Coronary artery (tissue), 2 donors: ENCODE results near the gene NFX1.

Experiments
- DNase-seq: peaks from one replicate; pipeline ENCODE4 v3.0.0-alpha.2; 2017; ENCODE audit warnings: low spot score
- H3K27ac ChIP-seq, 2 donors: fragments of 200-600 bp; sonication (generic); one replicate each; pipeline ENCODE4 v1.5.1; 2016 to 2019
- H3K4me3 ChIP-seq: fragments of 200-600 bp; sonication (generic); 2 replicates; pipeline ENCODE4 v1.5.1; 2016; ENCODE audit warnings: mild to moderate bottlenecking, moderate library complexity
- CTCF ChIP-seq: fragments of 200-600 bp; sonication (generic); IDR thresholded peaks from one replicate; pipeline ENCODE4 v1.5.1; 2019; ENCODE audit warnings: antibody characterized with exemption

Gene NFX1

DNA sequence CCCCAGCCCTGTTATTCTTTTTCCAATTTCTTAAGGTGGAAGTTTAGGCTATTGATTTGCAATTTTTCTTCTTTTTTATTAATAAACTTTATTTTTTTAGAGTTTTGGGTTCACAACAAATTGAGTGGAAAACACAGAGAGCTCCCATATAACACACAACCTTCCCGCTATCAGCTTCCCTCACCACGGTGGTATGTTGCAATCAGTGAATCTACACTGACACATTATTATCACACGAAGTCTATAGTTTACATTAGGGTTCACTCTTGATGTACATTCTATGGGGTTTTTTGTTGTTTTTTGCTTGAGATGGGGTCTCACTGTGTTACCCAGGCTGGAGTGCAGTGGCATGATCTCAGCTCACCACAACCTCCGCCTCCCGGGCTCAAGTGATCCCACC lies 4.8 kb upstream of the NFX1 start:
- H3K4me3 ChIP-seq: no peak overlapping the region
- no peak for TF ChIP-seq CTCF
- no peak for DNase-seq
- no peak overlapping the region for H3K27ac ChIP-seq

DNA sequence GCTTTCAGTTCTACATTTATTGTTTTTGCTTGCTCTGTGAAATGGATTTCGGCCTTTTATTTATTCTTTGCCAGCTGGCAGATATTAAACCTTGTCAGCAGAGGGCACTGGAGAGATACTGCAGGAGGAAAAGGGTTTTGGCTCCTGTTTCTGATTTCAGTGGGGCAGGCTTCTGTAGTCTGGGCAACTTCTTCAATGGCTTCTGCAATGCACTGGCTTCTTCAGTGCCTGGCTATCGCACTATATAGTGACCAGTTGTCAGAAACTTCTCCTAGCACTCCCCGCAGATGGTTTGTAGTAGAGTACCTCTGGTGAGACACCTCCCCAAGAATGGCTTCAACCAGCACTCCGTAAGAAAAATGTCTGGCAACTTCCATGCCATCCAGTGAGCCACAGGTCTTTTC lies 3.2 kb upstream of the NFX1 start:
- peak; percentile 41 for TF ChIP-seq CTCF
- Histone ChIP-seq H3K27ac (no peak overlapping the region), H3K4me3 (no peak overlapping the region)
- DNase-seq: no peak

DNA sequence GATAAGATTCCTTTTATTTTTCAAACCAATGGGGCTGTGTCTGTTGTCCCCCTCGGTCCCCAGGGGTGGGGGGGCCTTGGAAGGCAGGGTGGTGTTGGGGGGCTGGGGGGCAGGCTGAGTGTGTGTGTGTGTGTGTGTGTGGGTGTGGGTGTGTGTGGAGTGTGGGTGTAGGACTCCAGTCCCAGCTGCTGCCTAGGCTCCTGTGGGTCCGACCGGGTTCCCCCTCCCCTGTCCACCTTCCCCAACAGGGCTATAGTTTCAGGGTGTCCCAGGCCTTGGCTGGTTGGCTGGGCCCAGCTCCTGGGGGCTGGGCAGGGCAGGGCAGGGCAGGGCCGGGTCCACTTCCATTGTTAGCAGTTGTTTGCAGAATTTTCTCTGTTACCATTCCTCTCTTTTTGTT lies 2.1 kb upstream of the NFX1 start:
- no peak for DNase-seq
- Histone ChIP-seq H3K27ac (no peak overlapping the region), H3K4me3 (no peak overlapping the region)
- TF ChIP-seq CTCF: no peak

GRCh38 chr9:33288828-33289483 lies 1.4 kb upstream of the NFX1 start:
- peak overlapping the region; percentile 97 to 98 for H3K27ac ChIP-seq

DNA sequence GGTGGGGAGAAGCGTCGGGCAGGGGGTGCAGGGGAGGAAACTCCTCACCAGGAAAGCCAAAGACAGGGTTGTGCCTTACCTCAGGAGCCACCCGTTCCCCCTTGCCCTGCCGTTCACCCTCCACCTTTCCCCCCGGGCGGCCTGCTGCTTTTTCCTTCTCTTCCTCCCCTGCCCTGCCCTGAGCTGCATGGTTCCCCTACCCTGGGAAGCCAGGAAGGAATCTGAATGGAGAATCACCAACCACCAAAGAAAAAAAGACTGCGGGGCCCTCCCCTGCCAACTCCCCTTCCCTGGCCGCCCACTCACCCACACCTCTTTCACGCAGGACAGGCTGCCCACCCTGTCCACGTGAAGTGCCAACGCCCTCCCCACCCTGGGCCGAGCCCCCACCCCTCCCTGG lies 820 bp upstream of the NFX1 start:
- DNase-seq: no peak
- no peak for TF ChIP-seq CTCF

More at GRCh38 chr9:33288828-33289483, 1.4 kb upstream of the NFX1 start:
- peak; percentile 77 for DNase-seq
- TF ChIP-seq CTCF: no peak
- peak overlapping the region; percentile 85 for H3K4me3 ChIP-seq

DNA sequence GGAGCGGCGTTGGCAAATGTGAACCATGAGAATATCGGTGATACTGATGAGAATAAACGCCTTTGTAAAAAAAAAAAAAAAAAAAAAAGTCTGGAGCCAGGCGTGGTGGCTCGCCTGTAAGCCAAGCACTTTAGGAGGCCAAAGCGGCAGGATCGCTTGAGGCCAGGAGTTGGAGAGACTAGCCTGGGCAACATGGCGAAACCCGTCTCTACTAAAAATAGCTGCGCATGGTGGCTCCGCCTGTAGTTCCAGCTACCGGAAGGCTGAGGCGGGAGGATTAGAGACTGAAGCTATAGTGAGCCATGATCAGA lies 425 bp upstream of the NFX1 start:
- TF ChIP-seq CTCF: no peak
- no peak for DNase-seq
- H3K4me3 ChIP-seq: peak overlapping the region; percentile 85
- H3K27ac ChIP-seq: peak overlapping the region; percentile 97 to 98

More for the DNA sequence above, 820 bp upstream of the NFX1 start:
- Histone ChIP-seq H3K4me3 (peak overlapping the region; percentile 85), H3K27ac (peak overlapping the region; percentile 97 to 98)

DNA sequence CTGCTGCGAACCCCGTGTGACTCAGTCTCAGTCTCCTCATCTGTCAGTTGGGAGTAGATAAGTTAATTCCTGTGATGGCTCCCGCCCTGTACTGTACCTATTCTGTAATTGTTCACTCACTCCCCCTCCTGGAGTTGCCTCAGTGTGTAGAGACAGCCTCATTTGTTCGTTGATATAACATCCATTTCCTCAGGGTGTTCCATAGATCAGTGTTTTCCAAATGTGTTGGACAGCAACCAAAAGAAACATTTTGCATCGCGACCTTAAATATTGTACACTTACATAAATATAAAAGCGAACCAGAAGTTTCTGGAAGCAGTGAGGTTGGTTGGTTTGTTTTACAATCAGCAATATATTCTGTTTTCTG lies 698 bp downstream of the NFX1 start:
- Histone ChIP-seq H3K4me3 (peak overlapping the region; percentile 85), H3K27ac (peak overlapping the region; percentile 97 to 98)
- no peak for DNase-seq
- no peak for TF ChIP-seq CTCF
